GM12891 (cell line): Measurements from ENCODE around the gene PTF1A.
"Not testable (repeated sequence)": the region's sequence is repeated elsewhere in the genome, so short reads cannot be mapped to it uniquely, and the experiment has no call there.

Experiments used
- DNase-seq: peaks from one replicate; pipeline ENCODE4 v3.0.0; 2011; ENCODE audit warnings: low spot score; ENCODE audit not compliant: insufficient read length
- FAIRE-seq: peaks from 2 replicates; lab custom pipeline; 2011; peaks lifted over from hg19 to GRCh38; lab: Jason Lieb, UNC
- PAX5 ChIP-seq: IDR thresholded peaks from 2 replicates; pipeline ENCODE4 v1.6.1; 2011; ENCODE audit warnings: low read length, moderate library complexity, mild to moderate bottlenecking; ENCODE audit not compliant: insufficient read depth, severe bottlenecking
- POLR2A ChIP-seq: IDR thresholded peaks from 2 replicates; pipeline ENCODE4 v1.6.1; 2011; ENCODE audit warnings: low read depth, low read length, control low read depth
- POLR2AphosphoS5 ChIP-seq: IDR thresholded peaks from 2 replicates; pipeline ENCODE4 v1.6.1; 2011; ENCODE audit warnings: low read depth, low read length, control low read depth
- POU2F2 ChIP-seq: IDR thresholded peaks from 2 replicates; pipeline ENCODE4 v1.6.1; 2011; ENCODE audit warnings: low read depth, mild to moderate bottlenecking, control low read depth, low read length, moderate library complexity
- SPI1 ChIP-seq: IDR thresholded peaks from 2 replicates; pipeline ENCODE4 v1.6.1; 2011; ENCODE audit warnings: low read depth, low read length, control low read depth
- TAF1 ChIP-seq: IDR thresholded peaks from 2 replicates; pipeline ENCODE4 v1.6.1; 2011; ENCODE audit warnings: low read depth, low read length, control low read depth

PTF1A gene

DNA sequence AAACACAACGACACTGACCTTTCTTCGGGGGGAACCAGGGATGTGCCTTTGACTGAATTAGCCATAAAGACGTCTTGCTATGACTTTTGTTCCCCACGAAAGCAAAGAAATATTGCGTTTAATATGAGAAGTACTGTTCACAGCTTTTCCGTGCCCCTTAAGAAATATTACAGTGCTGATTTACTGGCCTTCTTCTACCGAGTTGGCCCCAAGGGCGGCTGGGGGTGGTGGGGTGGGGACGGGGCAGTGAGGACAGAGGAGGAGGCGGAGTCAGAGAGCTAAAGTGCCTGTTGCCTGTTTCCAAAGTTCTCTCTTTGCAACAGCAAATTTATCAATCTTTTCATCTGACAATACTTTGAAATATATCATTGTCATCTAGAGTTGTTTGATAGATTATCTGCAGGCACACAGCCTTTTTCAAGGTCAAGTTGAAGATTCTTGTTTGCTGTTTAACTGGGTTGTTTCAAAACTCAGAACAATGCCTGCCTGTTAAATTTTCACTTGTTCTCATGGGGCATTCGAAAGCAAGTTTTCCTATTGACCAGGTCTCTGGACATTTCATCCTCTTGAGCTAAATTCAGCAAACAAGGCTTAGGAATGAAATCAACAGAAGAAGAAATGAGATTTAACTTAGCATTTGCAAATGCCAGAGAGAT lies 9.0 kb downstream of the PTF1A start:
- FAIRE-seq (no peak), DNase-seq (no peak)
- no peak for TF ChIP-seq POLR2A
- TF ChIP-seq SPI1: no peak
- no peak for TF ChIP-seq PAX5
- TF ChIP-seq TAF1: no peak
- TF ChIP-seq POU2F2: no peak
- TF ChIP-seq POLR2AphosphoS5: no peak

DNA sequence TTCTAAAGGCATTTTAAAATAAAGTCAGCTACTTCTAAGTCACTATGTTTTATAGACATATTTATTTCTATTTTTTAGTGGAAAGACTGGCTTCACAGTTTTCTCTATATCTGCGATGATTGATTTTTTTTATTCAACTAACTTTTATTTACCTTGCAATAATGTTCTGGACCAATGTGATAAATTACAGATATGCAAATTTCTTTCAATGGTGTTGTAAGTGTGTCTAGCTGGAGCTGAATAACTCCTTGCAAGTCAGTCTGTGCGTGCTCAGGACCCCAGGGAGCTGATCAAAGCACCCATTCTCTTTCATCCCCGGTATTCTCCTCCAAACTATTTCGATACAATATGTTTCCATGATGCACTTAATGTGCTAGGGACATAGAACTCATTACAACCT lies 9.7 kb downstream of the PTF1A start:
- FAIRE-seq (no peak), DNase-seq (no peak)
- TF ChIP-seq POLR2A (no peak), POU2F2 (no peak), PAX5 (no peak)

DNA sequence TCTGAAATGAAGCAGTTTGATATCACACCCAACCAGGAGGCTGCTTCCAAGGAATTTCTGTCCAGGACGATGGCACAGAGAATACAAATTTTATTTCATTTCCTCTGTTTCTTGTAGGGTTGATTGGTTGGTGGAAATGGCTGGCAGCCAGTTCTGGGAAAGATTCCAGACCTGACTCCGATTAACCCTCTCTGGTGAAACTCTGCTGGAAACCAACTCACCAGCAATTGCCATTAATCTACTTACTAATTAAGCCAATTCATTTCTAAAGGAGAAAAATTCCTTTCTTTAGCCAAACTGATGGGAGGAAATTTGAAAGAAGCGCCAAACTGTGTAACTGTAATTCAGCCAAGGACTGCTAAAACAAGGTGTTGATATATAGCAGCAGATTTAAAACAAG lies 10.7 kb downstream of the PTF1A start:
- FAIRE-seq: no peak
- TF ChIP-seq POLR2A: no peak
- no peak for TF ChIP-seq POLR2AphosphoS5
- TF ChIP-seq POU2F2: no peak
- no peak for TF ChIP-seq PAX5
- TF ChIP-seq SPI1: no peak
- TF ChIP-seq TAF1: no peak
- DNase-seq: no peak

DNA sequence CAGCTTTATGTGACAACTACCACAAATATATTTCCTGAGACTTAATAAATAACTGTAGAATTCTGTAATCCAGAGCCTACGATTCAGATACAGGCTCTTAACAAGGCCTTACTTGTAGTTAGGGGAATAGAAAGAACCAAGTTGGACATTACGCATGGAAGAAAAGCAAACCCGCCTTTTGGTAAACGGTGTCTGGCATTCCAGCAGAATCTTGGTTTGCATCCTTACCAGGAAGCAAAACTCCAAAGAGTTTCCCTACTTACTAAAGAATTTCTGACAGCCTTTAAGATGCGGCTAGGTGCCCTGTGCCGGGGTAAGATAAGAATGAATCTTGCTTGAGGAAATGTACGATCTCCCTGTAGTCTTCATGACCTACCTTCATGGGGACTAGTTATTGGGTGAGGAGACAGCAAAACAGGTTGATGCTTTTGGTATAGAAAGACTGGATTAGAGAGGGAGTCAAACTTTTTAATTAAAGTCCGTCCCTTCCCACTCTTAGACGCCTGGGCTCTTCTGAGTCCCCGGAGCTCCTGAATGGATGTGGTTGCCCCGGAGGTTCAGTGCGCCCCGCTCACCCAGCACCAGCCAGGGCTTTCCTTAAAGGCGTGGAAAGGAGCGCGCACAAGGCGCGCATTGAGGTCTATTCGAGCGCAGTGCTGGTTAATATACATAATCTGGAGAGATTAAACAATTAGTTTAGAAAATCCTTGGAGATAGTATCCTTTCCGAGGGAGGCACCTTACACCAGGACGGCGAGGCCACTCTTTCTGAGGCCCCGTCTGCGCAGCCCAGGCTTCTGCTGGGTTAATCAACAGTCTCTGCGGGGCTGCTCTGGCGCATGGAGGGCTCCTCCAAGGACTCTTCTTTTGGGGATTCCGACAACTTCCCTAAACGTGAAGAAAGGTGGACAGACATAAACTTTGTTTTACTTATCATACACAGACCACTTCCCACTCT lies 11.5 kb downstream of the PTF1A start:
- DNase-seq (no peak), FAIRE-seq (no peak)
- TF ChIP-seq TAF1 (no peak), POLR2AphosphoS5 (no peak), SPI1 (no peak), POLR2A (no peak), PAX5 (no peak), POU2F2 (no peak)

DNA sequence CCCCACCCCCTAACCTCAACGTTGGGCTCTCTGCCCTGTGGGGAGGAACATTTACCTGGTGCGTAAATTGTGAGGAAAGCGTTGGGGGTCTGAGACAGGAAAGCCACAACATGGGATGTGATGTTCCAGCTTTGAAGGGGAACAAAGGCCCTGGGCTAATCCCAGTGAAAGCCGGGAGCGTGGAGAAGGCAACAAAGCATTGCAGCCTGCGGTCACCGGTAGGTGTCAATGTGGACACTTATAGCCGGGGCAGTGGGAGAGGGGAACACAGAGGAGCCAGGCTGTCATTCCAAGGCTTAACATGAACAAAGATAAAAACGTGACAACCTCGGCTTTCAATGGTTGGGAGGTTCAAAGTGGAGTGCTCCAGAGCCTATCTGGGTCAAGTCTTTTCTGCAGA lies 12.7 kb downstream of the PTF1A start:
- DNase-seq (no peak), FAIRE-seq (no peak)
- TF ChIP-seq POU2F2: no peak
- no peak for TF ChIP-seq TAF1
- no peak for TF ChIP-seq SPI1

DNA sequence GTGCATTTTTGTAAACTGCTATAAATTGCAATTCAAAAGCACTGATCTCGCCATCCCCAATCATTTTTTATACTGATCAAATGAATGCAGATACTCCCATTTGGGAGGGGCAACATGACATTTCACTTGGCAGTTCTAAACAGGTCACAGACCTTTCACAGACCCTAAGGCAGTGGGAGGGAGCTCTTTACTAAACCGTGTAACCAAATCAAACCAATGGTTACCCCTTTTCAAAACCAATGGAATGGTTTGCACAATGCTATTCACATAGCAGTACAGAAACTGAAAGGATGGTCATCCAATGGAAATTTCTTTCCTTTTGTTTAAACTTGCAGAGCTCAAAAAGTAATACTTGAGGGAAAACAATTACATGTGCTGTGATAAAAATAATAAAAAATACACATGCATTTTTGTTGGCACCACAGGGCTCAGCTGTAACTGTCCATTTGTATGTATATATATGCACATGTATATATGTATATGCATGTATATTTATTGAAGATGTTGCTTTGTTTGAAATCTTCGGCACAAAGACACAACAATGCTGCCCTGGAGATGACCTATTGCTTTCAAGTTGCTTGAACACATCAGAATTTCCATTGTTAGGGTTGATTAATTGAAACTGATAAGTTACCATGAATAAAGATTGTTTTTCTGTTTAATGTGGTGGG lies 14.0 kb downstream of the PTF1A start:
- no peak for DNase-seq
- no peak for TF ChIP-seq POLR2A
- no peak for TF ChIP-seq PAX5
- TF ChIP-seq TAF1: no peak
- no peak for FAIRE-seq

DNA sequence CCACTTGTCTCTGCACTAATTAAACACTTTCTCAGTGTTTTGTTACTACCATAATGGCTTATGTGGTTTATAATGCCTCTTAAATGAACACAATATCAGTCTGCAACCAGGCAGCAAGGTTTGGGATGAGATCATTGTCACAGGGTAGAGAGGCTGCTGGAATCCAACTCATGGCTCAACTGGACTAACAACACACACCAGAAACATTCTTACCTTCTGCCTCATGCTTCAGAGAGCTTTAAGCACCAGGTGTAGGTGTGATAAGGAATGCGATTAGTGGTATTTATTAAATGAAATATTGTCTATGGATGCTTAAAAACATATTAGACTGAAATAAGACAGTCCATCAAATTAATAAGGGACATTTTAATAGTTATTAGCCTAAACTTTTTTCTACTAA lies 25.4 kb downstream of the PTF1A start:
- TF ChIP-seq POU2F2 (no peak), POLR2AphosphoS5 (no peak), SPI1 (no peak), TAF1 (no peak), PAX5 (no peak), POLR2A (no peak)
- FAIRE-seq (no peak), DNase-seq (no peak)

DNA sequence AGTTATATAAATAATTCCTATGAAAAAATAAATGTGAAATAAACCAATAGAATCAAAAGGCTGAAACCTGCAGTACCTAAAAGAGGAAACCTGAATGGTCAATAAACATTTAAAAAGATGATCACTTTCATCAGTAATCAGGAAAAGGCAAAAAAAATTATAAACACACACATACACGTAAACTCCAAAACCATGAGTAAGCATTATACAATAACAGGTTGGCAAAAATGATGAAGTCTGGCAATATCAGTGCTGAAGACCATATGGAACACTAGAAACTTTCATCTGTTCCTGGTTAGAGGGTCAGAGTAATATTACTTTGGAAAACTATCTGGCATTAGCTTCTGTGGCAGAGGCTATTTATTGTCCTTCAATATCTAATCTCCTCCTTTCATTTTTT lies 38.5 kb downstream of the PTF1A start:
- TF ChIP-seq POLR2AphosphoS5 (no peak), SPI1 (no peak), POLR2A (no peak), PAX5 (no peak), POU2F2 (no peak), TAF1 (no peak)
- DNase-seq: no peak

DNA sequence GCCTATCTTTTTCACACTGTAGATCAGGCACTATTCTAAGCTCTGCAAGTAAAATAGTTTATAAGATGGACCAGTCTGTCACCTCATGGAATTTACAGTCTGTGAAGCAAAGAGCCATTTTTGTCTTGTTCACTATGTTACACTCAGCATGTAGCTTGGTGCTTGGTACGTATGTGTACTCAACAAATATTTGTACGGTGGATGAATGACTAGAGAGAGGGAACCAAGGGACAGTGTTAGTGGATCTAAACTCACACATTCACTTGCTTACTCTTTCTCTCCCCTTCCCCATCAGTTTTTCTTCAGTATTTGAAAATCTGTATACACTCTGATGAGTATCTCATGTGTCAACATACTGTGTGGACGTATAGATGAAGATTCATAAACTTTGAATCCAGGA lies 45.9 kb downstream of the PTF1A start:
- FAIRE-seq: no peak
- TF ChIP-seq POLR2A (no peak), SPI1 (no peak), PAX5 (no peak), POU2F2 (no peak), TAF1 (no peak), POLR2AphosphoS5 (no peak)
- no peak for DNase-seq

More for the DNA sequence above, 38.5 kb downstream of the PTF1A start:
- no peak for FAIRE-seq

DNA sequence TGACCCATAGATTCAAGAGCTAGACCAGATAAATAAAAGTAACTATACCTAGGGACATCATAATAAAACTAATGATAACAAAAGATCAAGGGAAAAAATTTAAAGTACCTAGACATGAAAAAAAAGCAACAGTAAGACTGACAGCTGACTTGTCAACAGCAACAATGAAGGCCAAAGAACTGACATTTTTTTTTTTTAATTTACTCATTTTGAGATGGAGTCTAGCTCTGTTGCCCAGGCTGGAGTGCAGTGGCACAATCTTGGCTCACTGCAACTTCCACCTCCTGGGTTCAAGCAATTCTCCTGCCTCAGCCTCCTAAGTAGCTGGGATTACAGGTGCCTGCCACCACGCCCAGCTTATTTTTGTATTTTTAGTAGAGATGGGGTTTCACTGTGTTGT lies 49.7 kb downstream of the PTF1A start:
- not testable (repeated sequence) for FAIRE-seq, DNase-seq
